ENCODE data around the gene WNT1.

Gene WNT1

GRCh38 chr12:48980953-48981756 lies 3.0 kb downstream of the WNT1 start:
- DNase-seq (ENCODE audit: low read depth in 2 of 2): no peak

- DNase-seq (ENCODE audit: low read depth in 2 of 2): no peak
Observed at GRCh38 chr12:48981757-48982157, 3.6 kb downstream of the WNT1 start.

GRCh38 chr12:48982397-48983080 lies 4.4 kb downstream of the WNT1 start:
- DNase-seq (ENCODE audit: low read depth in 2 of 2): no peak

- no peak for DNase-seq (ENCODE audit: low read depth in 2 of 2)
Observed at GRCh38 chr12:48985475-48985897, 7.4 kb downstream of the WNT1 start.

- no peak for DNase-seq (ENCODE audit: low read depth in 2 of 2)
Observed at GRCh38 chr12:48985901-48986300, 7.8 kb downstream of the WNT1 start.

GRCh38 chr12:48986720-48987291 lies 8.7 kb downstream of the WNT1 start:
- DNase-seq (ENCODE audit: low read depth in 2 of 2): no peak

- peak in 1 of 2 donors; percentile 61 for DNase-seq (ENCODE audit: low read depth in 2 of 2)
Observed at GRCh38 chr12:48988030-48988649, 10.0 kb downstream of the WNT1 start.

GRCh38 chr12:48990552-48990951 lies 12.4 kb downstream of the WNT1 start:
- DNase-seq (ENCODE audit: low read depth in 2 of 2): no peak

GRCh38 chr12:48991247-48992050 lies 13.3 kb downstream of the WNT1 start:
- no peak for DNase-seq (ENCODE audit: low read depth in 2 of 2)

GRCh38 chr12:48993787-48994186 lies 15.7 kb downstream of the WNT1 start:
- no peak for DNase-seq (ENCODE audit: low read depth in 2 of 2)

- no peak for DNase-seq (ENCODE audit: low read depth in 2 of 2)
Observed at GRCh38 chr12:48994224-48995085, 16.3 kb downstream of the WNT1 start.

GRCh38 chr12:48995086-48995879 lies 17.2 kb downstream of the WNT1 start:
- DNase-seq (ENCODE audit: low read depth in 2 of 2): no peak

- peak in 1 of 2 donors; percentile 53 for DNase-seq (ENCODE audit: low read depth in 2 of 2)
Observed at GRCh38 chr12:48996794-48997718, 18.9 kb downstream of the WNT1 start.

- no peak for DNase-seq (ENCODE audit: low read depth in 2 of 2)
Observed at GRCh38 chr12:48997719-48998496, 19.8 kb downstream of the WNT1 start.

- no peak for DNase-seq (ENCODE audit: low read depth in 2 of 2)
Observed at GRCh38 chr12:48998497-48999353, 20.6 kb downstream of the WNT1 start.

- no peak for DNase-seq (ENCODE audit: low read depth in 2 of 2)
Observed at GRCh38 chr12:48999371-49000131, 21.4 kb downstream of the WNT1 start, which contains the start of gene DDN. Gene DDN (minus strand): TSS chr12:48999375. CDS start chr12:48999287, 88 bp downstream.
